Tibial nerve (tissue), 4 donors: ENCODE measurements around the gene SNX18. TPM values are rescaled to one million over a fixed set of nuclear protein-coding genes. Genes with fewer than 3 reads are reported as not detected.

Source experiments
- DNase-seq, 2 donors: peaks; one replicate each; pipeline ENCODE4 v3.0.0-alpha.2; 2019; ENCODE audit warnings: low spot score in 2 of 2
- H3K27ac ChIP-seq, 4 donors: fragments of 200-600 bp; sonication (generic) in 3 of 4; one replicate each; pipeline ENCODE4 v1.5.1; 2017 to 2019; ENCODE audit warnings: mild to moderate bottlenecking in 1 of 4
- H3K27me3 ChIP-seq, 2 donors: fragments of 200-600 bp; sonication (generic) in 1 of 2; one replicate each; pipeline versions ENCODE4 v1.5.1 to v1.6.0; 2017 to 2019
- H3K36me3 ChIP-seq, 3 donors: fragments of 200-600 bp; sonication (generic); one replicate each; pipeline ENCODE4 v1.5.1; 2018 to 2019
- H3K4me1 ChIP-seq, 4 donors: fragments of 200-600 bp; sonication (generic) in 3 of 4; one replicate each; pipeline ENCODE4 v1.5.1; 2017 to 2019
- H3K4me3 ChIP-seq, 4 donors: fragments of 200-600 bp; sonication (generic) in 3 of 4; one replicate each; pipeline ENCODE4 v1.5.1; 2017 to 2019; ENCODE audit warnings: mild to moderate bottlenecking in 1 of 4, moderate library complexity in 1 of 4
- H3K9me3 ChIP-seq, 4 donors: fragments of 200-600 bp; sonication (generic) in 3 of 4; one replicate each; pipeline ENCODE4 v1.5.1; 2017 to 2019
- EP300 ChIP-seq, 2 donors: sonication (generic); formaldehyde crosslinking; IDR thresholded peaks; one replicate each; pipeline ENCODE4 v1.6.1; 2017; ENCODE audit warnings: antibody characterized with exemption in 2 of 2, mild to moderate bottlenecking in 1 of 2
- POLR2A ChIP-seq, 2 donors: fragments of 450-650 bp; IDR thresholded peaks; one replicate each; pipeline ENCODE4 v1.6.1; 2017; ENCODE audit warnings: antibody characterized with exemption in 2 of 2, mild to moderate bottlenecking in 2 of 2, moderate library complexity in 2 of 2
- WGBS, 2 donors: methylation state at CpG; one replicate each; pipeline ENCODE4 v1.1.5; 2018; 5-methylcytosine and 5-hydroxymethylcytosine counted together
- total RNA-seq, 4 donors: library from RNA; depleted of rRNA; stranded (reverse); fragments of >200 nt; gene quantifications; one replicate each; pipeline ENCODE4 v1.1.0, GENCODE V29; 2016
- TF ChIP-seq, protein P1 (sequence below), 5 experiments: fragments of 200-600 bp in 3 of 5; fragments of 450-650 bp in 2 of 5; sonication (generic) in 3 of 5; IDR thresholded peaks; one replicate each; pipeline ENCODE4 v1.5.1; 2016 to 2019; ENCODE audit warnings: antibody characterized with exemption in 5 of 5, mild to moderate bottlenecking in 3 of 5, moderate library complexity in 2 of 5

The SNX18 gene
- total RNA-seq, 4 donors from 2014 or later: 39.3 to 61.5 (median 45.6) TPM

DNA sequence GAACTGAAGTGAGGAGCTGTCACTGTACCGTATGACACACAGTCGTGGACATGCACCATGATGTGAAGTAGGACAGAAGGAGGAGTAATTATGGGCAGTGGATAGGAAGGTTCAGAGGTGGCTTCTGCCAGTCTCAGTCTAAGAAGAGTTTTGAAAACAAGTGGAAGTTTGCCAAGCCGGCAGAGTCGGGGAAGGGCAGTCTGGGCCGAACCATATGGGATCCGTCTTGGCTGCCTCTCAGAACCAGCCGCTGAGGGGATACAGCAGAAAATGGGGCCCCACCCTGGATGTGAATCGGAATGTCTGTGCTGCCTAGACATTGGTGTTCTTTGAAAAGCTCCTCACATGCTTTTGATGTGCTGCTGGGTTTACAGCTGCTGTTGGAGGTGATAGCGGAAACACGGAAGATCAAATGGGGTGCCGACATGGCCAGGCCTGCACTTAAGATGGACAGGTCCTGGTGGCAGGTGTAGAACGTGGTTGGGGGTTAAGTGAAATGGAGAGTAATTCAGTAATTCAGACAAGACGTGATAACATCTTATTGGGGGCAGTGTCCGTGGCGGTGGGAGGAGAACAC is 11.2 kb downstream of the SNX18 start:
- no peak overlapping the region for H3K27ac ChIP-seq
- WGBS, 2 donors: 70 to 77% methylated on average over 15 of the region's 15 CpGs
- no peak for DNase-seq
- H3K4me1 ChIP-seq: peaks cover 0 to 92% (median 52%) of the 10 kb centered on the region in 4 donors
- H3K9me3 ChIP-seq: no peaks in the 10 kb centered on the region
- no peaks in the 10 kb centered on the region for H3K36me3 ChIP-seq
- H3K4me3 ChIP-seq: no peak overlapping the region
- H3K27me3 ChIP-seq: no peaks in the 10 kb centered on the region
- TF ChIP-seq POLR2A (IDR thresholded peaks at IDR 0.05) (no peak), EP300 (IDR thresholded peaks at IDR 0.05) (no peak)
- TF ChIP-seq, protein P1, sequence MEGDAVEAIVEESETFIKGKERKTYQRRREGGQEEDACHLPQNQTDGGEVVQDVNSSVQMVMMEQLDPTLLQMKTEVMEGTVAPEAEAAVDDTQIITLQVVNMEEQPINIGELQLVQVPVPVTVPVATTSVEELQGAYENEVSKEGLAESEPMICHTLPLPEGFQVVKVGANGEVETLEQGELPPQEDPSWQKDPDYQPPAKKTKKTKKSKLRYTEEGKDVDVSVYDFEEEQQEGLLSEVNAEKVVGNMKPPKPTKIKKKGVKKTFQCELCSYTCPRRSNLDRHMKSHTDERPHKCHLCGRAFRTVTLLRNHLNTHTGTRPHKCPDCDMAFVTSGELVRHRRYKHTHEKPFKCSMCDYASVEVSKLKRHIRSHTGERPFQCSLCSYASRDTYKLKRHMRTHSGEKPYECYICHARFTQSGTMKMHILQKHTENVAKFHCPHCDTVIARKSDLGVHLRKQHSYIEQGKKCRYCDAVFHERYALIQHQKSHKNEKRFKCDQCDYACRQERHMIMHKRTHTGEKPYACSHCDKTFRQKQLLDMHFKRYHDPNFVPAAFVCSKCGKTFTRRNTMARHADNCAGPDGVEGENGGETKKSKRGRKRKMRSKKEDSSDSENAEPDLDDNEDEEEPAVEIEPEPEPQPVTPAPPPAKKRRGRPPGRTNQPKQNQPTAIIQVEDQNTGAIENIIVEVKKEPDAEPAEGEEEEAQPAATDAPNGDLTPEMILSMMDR (IDR thresholded peaks at IDR 0.05): no peak

DNA sequence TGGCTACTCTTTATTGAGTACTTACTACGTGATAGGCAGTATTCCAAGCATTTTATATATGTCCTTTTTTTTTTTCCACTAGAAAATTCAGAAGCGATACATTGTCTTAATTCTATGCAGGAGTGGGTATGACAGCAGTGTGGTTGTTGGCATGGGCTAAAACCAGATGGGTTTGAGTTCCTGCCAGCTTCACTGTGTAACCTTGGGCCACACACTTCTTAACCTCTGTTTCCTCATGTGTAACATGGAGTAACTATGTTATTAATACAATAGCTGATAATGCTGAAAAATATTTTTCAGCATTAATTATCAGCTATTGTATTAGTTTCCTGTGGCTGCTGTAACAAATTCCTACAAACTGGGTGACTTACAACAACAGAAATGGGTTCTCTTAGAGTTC is 12.0 kb downstream of the SNX18 start:
- 63 to 67% methylated on average over 2 of the region's 2 CpGs for WGBS, 2 donors
- no peak overlapping the region for H3K4me3 ChIP-seq
- H3K27ac ChIP-seq: no peak overlapping the region
- no peak for DNase-seq
- peaks cover 0 to 92% (median 54%) of the 10 kb centered on the region in 4 donors for H3K4me1 ChIP-seq
- H3K36me3 ChIP-seq: no peaks in the 10 kb centered on the region
- TF ChIP-seq POLR2A (IDR thresholded peaks at IDR 0.05) (no peak), EP300 (IDR thresholded peaks at IDR 0.05) (no peak)
- TF ChIP-seq, protein P1 (IDR thresholded peaks at IDR 0.05): no peak
- H3K9me3 ChIP-seq: no peaks in the 10 kb centered on the region
- no peaks in the 10 kb centered on the region for H3K27me3 ChIP-seq

DNA sequence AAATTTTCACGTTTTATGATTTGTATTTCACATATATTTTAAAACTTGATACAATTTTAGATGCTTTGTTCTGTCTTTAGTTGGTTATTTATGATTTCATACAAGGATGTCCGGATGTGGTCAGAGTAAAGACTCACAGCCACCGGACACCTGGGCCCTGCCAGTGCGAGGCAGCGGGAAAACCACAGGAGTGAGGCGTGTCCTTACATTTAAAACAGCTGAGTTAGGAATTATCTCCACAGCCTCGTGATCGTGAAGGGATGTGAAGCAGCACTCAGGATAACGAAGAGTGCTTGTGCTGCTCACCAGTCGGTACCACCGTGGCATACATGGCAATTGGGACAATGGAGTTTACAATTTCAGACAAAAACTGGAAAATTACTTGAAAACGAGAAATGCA is 14.0 kb downstream of the SNX18 start:
- 50 to 56% methylated on average over 12 of the region's 12 CpGs for WGBS, 2 donors
- DNase-seq: no peak
- Histone ChIP-seq H3K27ac (peak overlapping the region in 1 of 4 donors; percentile 30), H3K27me3 (no peaks in the 10 kb centered on the region), H3K9me3 (no peaks in the 10 kb centered on the region), H3K4me3 (no peak overlapping the region), H3K4me1 (peaks cover 0 to 83% (median 47%) of the 10 kb centered on the region in 4 donors), H3K36me3 (no peaks in the 10 kb centered on the region)
- TF ChIP-seq, protein P1 (IDR thresholded peaks at IDR 0.05): no peak
- TF ChIP-seq POLR2A (IDR thresholded peaks at IDR 0.05) (no peak), EP300 (IDR thresholded peaks at IDR 0.05) (no peak)

DNA sequence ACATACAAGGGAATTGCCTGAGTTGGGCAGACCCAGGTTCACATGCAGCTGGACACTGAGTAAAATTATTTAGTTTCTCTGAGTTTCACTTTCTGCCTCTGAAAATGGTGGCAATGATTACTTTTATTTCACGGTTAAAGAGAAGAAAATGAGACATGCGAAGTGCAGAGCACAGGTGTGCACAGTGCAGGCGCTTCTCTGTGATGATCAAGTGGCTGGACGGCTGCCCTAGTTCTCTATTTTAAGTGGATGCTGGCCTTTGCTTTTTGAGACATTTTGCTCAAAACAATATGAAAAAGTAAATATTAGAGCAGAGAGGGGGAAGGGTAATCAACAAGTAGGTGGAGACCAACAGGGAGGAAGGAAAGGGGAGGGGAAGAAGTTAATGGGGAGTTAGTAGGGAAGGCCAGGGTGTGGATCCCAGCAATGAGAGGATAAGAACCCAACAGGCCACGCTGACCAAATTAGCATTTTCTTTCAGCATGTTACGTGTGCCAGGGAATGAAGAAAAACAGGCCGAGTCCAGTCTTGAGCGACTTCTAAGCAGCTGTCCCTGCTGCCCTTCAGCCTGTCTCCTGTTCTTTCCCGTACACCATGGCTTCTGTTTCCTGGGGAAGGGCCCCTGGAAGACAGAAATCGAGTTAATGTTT is 16.1 kb downstream of the SNX18 start:
- 37 to 38% methylated on average over 10 of the region's 10 CpGs for WGBS, 2 donors
- no peak for DNase-seq
- H3K27ac ChIP-seq: peak overlapping the region; percentile 57 to 92 (median 74)
- no peaks in the 10 kb centered on the region for H3K27me3 ChIP-seq
- H3K4me1 ChIP-seq: peaks cover 0 to 82% (median 35%) of the 10 kb centered on the region in 4 donors
- no peak for TF ChIP-seq POLR2A (IDR thresholded peaks at IDR 0.05)
- TF ChIP-seq EP300 (IDR thresholded peaks at IDR 0.05): peak in 1 of 2 donors; percentile 27
- TF ChIP-seq, protein P1 (IDR thresholded peaks at IDR 0.05): no peak
- H3K9me3 ChIP-seq: no peaks in the 10 kb centered on the region
- no peak overlapping the region for H3K4me3 ChIP-seq
- H3K36me3 ChIP-seq: no peaks in the 10 kb centered on the region
